ENCODE measurements around the gene ADH4.

DNA sequence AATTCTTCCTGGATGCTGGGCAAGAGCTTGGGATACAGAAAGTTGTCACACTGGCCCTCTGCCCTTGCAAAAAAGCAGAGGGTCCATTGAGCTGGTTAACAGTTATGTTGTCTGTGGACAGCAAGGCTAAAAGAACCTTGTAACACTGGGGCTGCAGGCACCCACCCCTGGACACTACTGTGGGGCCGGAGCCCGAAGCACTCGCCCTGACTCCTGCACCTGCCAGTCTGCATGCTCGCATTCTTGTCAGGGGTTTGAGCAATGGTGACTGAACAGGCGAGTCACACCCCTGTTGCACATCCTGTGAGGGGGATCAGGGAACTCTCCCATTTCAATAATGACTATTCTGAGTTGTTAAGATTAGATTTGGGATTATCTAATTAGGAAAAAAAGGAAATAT lies 23.6 kb downstream of the ADH4 start:
- TF ChIP-seq GATA2 (IDR thresholded peaks at IDR 0.05; ENCODE audit: low read depth, low read length) (no peak), GATA3 (IDR thresholded peaks at IDR 0.05; ENCODE audit: low read depth, low read length) (no peak)
